PFSK-1 (cell line): ENCODE results near the gene DLL3.

ENCODE experiments used
- FOXP2 ChIP-seq: optimal IDR thresholded peaks from 2 replicates; pipeline ENCODE3; 2011; ENCODE audit warnings: borderline replicate concordance, control low read depth, inconsistent platforms; ENCODE audit not compliant: insufficient read depth; ENCODE audit errors: extremely low read length, extremely low read depth
- POLR2AphosphoS5 ChIP-seq: IDR thresholded peaks from 2 replicates; pipeline ENCODE4 v1.6.1; 2012; ENCODE audit warnings: low read depth, mild to moderate bottlenecking, control low read depth, low read length, moderate library complexity
- REST ChIP-seq, 2 experiments: IDR thresholded peaks; 2 replicates each; pipeline versions ENCODE4 v1.6.1 to v1.8.0; 2011 to 2012; ENCODE audit warnings: low read depth in 2 of 2, low read length in 2 of 2, control low read depth in 1 of 2, inconsistent platforms in 1 of 2, mild to moderate bottlenecking in 1 of 2, moderate library complexity in 1 of 2; ENCODE audit not compliant: insufficient read depth in 1 of 2
- SIN3A ChIP-seq: IDR thresholded peaks from 2 replicates; pipeline ENCODE4 v1.6.1; 2012; ENCODE audit warnings: mild to moderate bottlenecking, low read length, moderate library complexity, borderline replicate concordance; ENCODE audit not compliant: insufficient read depth
- TAF1 ChIP-seq: IDR thresholded peaks from 2 replicates; pipeline ENCODE4 v1.6.1; 2012; ENCODE audit warnings: low read length, control low read depth, borderline replicate concordance; ENCODE audit not compliant: insufficient read depth

GRCh38 chr19:39540333-39540673, 41.6 kb downstream of the DLL3 start:
- no peak for TF ChIP-seq REST (IDR thresholded peaks at IDR 0.05; ENCODE audit: insufficient read depth in 1 of 2, low read depth in 2 of 2, low read length in 2 of 2)
- no peak for TF ChIP-seq POLR2AphosphoS5
- TF ChIP-seq TAF1 = no peak
- TF ChIP-seq SIN3A = no peak
- TF ChIP-seq FOXP2 = no peak
